Measurements from ENCODE around the gene GALNT6.

- TF ChIP-seq POLR2AphosphoS5 (IDR thresholded peaks at IDR 0.05) (no peak), EP300 (conservative IDR thresholded peaks at IDR 0.05; ENCODE audit: poor library complexity, severe bottlenecking) (no peak), CTCF (IDR thresholded peaks at IDR 0.05; ENCODE audit: poor library complexity, severe bottlenecking) (no peak), REST (IDR thresholded peaks at IDR 0.05; ENCODE audit: borderline replicate concordance) (no peak), EZH2 (IDR thresholded peaks at IDR 0.05; ENCODE audit: borderline replicate concordance, insufficient read depth, low read length, poor library complexity, severe bottlenecking) (no peak), TAF1 (IDR thresholded peaks at IDR 0.05; ENCODE audit: low read depth) (no peak), SMC3 (conservative IDR thresholded peaks at IDR 0.05; ENCODE audit: poor library complexity) (no peak)
Measured at GRCh38 chr12:51378749-51379148, 12.5 kb downstream of the GALNT6 start.
